Measurements from ENCODE around the gene DOP1A.

The DOP1A gene

GRCh38 chr6:83083476-83083875 is 16.0 kb downstream of the DOP1A start:
- no peak for DNase-seq

- DNase-seq = no peak
These were observed 19.3 kb downstream of the DOP1A start for GRCh38 chr6:83086751-83087150.

GRCh38 chr6:83092756-83093399 is 25.4 kb downstream of the DOP1A start:
- DNase-seq = no peak

GRCh38 chr6:83096791-83097190 is 29.3 kb downstream of the DOP1A start:
- DNase-seq = no peak

- no peak for DNase-seq
These were observed 29.7 kb downstream of the DOP1A start for GRCh38 chr6:83097204-83097603.

GRCh38 chr6:83097675-83098074 is 30.2 kb downstream of the DOP1A start:
- no peak for DNase-seq

GRCh38 chr6:83098589-83098988 is 31.1 kb downstream of the DOP1A start:
- DNase-seq = no peak

- no peak for DNase-seq
These were observed 40.9 kb downstream of the DOP1A start for GRCh38 chr6:83108378-83108777.

- DNase-seq = no peak
These were observed 45.8 kb downstream of the DOP1A start for GRCh38 chr6:83113258-83113657.

GRCh38 chr6:83114164-83114563 is 46.7 kb downstream of the DOP1A start:
- no peak for DNase-seq

GRCh38 chr6:83117802-83118201 is 50.3 kb downstream of the DOP1A start:
- DNase-seq = no peak

- DNase-seq = no peak
These were observed 52.4 kb downstream of the DOP1A start for GRCh38 chr6:83119742-83120300.

GRCh38 chr6:83124553-83124952 is 57.1 kb downstream of the DOP1A start:
- DNase-seq = no peak

GRCh38 chr6:83125425-83125824 is 58.0 kb downstream of the DOP1A start:
- DNase-seq = no peak

GRCh38 chr6:83126223-83126622 is 58.8 kb downstream of the DOP1A start:
- no peak for DNase-seq

GRCh38 chr6:83126807-83127206 is 59.3 kb downstream of the DOP1A start:
- DNase-seq = no peak

GRCh38 chr6:83127258-83127657 is 59.8 kb downstream of the DOP1A start:
- no peak for DNase-seq

GRCh38 chr6:83127976-83128375 is 60.5 kb downstream of the DOP1A start:
- no peak for DNase-seq

GRCh38 chr6:83132121-83132520 is 64.7 kb downstream of the DOP1A start:
- DNase-seq = no peak

GRCh38 chr6:83138118-83138722 is 70.7 kb downstream of the DOP1A start:
- DNase-seq = no peak

- DNase-seq = no peak
These were observed 71.3 kb downstream of the DOP1A start for GRCh38 chr6:83138758-83139157.

- no peak for DNase-seq
These were observed 83.6 kb downstream of the DOP1A start for GRCh38 chr6:83151114-83151513.

GRCh38 chr6:83152913-83153312 is 85.4 kb downstream of the DOP1A start:
- DNase-seq = no peak

- no peak for DNase-seq
These were observed 86.5 kb downstream of the DOP1A start for GRCh38 chr6:83153883-83154521.

Data from stimulated activated CD4-positive, alpha-beta T cell treated with anti-CD3 and anti-CD28 coated beads, Interleukin-1b, Interleukin-23, amount 100 ng/mL, for 48 hours (primary cell).